HAP-1 (cell line): ENCODE results near the gene CEP44.
"Not testable (repeated sequence)": the region's sequence is repeated elsewhere in the genome, so short reads cannot be mapped to it uniquely, and the experiment has no call there.

Experiments used
- DNase-seq, 2 experiments: peaks; one replicate each; pipeline ENCODE4 v3.0.0-alpha.2; 2016 to 2020; ENCODE audit warnings: low spot score in 2 of 2
- H3K27me3 ChIP-seq: fragments of 250-450 bp; sonication (Bioruptor Pico); 2 replicates; pipeline ENCODE4 v1.5.1; 2020; ENCODE audit warnings: low read depth, mild to moderate bottlenecking, moderate library complexity
- H3K36me3 ChIP-seq: fragments of 250-450 bp; sonication (Bioruptor Pico); replicated peaks from 2 replicates; pipeline ENCODE4 v1.5.1; 2020; ENCODE audit warnings: mild to moderate bottlenecking
- H3K4me1 ChIP-seq: fragments of 250-450 bp; sonication (Bioruptor Pico); 2 replicates; pipeline ENCODE4 v1.5.1; 2020; ENCODE audit warnings: mild to moderate bottlenecking
- H3K4me3 ChIP-seq: fragments of 250-450 bp; sonication (Bioruptor Pico); 2 replicates; pipeline ENCODE4 v1.5.1; 2020; ENCODE audit warnings: mild to moderate bottlenecking, moderate library complexity
- H3K9me3 ChIP-seq: fragments of 250-450 bp; sonication (Bioruptor Pico); 2 replicates; pipeline ENCODE4 v1.5.1; 2020; ENCODE audit warnings: mild to moderate bottlenecking, moderate library complexity
- in situ Hi-C: fragments of 300-500 bp; cut with MboI; formaldehyde crosslinking; loops from 3 replicates; pipeline ENCODE4 v1.14.3; 2020; ENCODE audit warnings: low sequenced_read_pairs, inconsistent platforms, mixed read lengths

Gene CEP44

GRCh38 chr4:174286870-174287269, 3.2 kb downstream of the CEP44 start:
- H3K9me3 ChIP-seq, result no peaks in the 10 kb centered on the region
- H3K4me3 ChIP-seq, result no peak overlapping the region
- no peaks in the 10 kb centered on the region; the same call in 1 of the 2 replicates for H3K36me3 ChIP-seq
- H3K27me3 ChIP-seq, result no peaks in the 10 kb centered on the region
- in situ Hi-C loops, result no loop called here
- peaks cover 8% of the 10 kb centered on the region for H3K4me1 ChIP-seq
- DNase-seq, result no peak

DNA sequence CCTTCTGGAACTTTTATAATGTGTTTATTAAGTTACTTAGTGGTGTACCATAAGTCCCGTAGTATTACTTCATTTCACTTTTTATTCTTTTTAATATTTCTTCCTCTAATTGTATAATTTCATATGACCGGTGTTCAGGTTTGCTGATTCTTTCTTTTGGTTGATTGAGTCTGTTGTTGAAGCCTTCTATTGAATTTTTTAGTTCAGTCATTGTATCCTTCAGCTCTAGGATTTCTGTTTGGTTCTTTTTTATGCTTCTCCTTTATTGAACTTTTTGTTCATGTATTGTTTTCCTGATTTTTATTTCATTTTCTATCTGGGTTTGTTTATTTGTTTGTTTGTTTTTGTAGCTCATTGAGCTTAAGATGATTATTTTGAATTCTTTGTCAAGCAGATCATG, 8.8 kb downstream of the CEP44 start:
- H3K9me3 ChIP-seq, result 0 out of 2 replicates have a peak, but pooled peaks cover 3% of the 10 kb centered on the region
- no peaks in the 10 kb centered on the region; the same call in 1 of the 2 replicates for H3K36me3 ChIP-seq
- in situ Hi-C loops, result no loop called here
- H3K4me3 ChIP-seq, result no peak overlapping the region
- DNase-seq, result no peak
- no peaks in the 10 kb centered on the region for H3K4me1 ChIP-seq
- H3K27me3 ChIP-seq, result no peaks in the 10 kb centered on the region

DNA sequence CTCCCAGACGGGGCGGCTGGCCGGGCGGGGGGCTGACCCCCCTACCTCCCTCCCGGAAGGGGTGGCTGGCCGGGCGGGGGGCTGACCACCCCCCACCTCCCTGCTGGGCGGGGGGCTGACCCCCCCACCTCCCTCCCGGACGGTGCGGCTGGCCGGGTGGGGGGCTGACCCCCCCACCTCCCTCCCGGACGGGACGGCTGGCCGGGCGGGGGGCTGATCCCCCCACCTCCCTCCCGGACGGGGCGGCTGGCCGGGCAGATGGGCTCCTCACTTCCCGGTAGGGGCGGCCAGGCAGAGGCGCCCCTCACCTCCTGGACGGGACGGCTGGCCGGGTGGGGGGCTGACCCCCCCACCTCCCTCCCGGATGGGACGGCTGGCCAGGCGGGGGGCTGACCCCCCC, 10.9 kb downstream of the CEP44 start:
- H3K4me3 ChIP-seq, H3K9me3 ChIP-seq, H3K4me1 ChIP-seq, DNase-seq, H3K27me3 ChIP-seq, H3K36me3 ChIP-seq, in situ Hi-C loops: not testable (repeated sequence)

DNA sequence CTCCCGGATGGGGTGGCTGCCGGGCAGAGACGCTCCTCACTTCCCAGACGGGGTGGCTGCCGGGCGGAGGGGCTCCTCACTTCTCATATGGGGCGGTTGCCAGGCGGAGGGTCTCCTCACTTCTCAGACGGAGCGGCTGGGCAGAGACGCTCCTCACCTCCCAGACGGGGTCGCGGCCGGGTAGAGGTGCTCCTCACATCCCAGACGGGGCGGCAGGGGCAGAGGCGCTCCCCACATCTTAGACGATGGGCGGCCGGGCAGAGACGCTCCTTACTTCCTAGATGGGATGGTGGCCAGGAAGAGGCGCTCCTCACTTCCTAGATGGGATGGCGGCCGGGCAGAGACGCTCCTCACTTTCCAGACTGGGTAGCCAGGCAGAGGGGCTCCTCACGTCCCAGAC, 11.4 kb downstream of the CEP44 start:
- H3K9me3 ChIP-seq, H3K4me1 ChIP-seq, H3K27me3 ChIP-seq, H3K36me3 ChIP-seq, in situ Hi-C loops, DNase-seq, H3K4me3 ChIP-seq: not testable (repeated sequence)

DNA sequence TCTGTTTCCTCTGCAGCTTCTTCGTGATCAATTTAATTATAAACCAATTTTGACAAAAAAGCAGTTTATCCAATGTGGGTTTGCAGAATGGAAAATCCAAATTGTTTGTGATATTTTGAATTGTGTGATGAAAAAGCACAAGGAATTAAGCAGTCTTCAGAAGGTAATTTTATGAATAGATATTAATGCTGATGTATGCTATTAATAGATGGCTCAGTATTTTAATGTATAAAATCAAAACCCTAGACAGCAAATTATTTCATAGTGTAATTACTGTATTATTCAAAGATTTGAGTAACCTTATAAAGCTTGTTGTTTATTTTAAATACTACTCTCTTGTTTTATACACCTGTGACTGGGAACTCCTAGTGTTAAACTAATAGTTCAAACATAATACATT, 20.0 kb downstream of the CEP44 start:
- no peaks in the 10 kb centered on the region for H3K27me3 ChIP-seq
- no peak overlapping the region for H3K4me3 ChIP-seq
- no peak for DNase-seq
- no peaks in the 10 kb centered on the region for H3K4me1 ChIP-seq
- no peaks in the 10 kb centered on the region for H3K9me3 ChIP-seq
- in situ Hi-C loops, result no loop called here
- peaks cover 18% of the 10 kb centered on the region; the same call in 1 of the 2 replicates for H3K36me3 ChIP-seq

DNA sequence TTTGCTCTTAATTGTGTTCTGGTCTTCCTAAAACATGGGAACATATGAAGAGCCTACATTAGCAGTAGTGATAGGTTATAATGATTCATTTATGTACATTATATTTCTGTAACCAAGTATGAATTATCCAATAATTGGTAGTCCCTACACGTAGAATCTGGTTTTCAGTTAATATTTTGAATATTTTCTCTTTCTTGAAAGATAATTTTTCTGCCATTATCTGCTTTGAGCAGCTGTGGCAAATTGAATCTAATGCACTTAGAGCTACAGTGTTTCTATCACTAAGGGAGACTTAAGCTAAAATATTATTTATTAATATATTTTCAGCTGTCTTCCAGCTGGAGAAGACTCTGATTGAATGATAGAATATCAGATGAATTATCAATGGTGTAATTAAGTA, 21.0 kb downstream of the CEP44 start:
- Histone ChIP-seq H3K4me1 (no peaks in the 10 kb centered on the region), H3K9me3 (no peaks in the 10 kb centered on the region), H3K36me3 (peaks cover 20% of the 10 kb centered on the region; the same call in 1 of the 2 replicates), H3K27me3 (no peaks in the 10 kb centered on the region), H3K4me3 (no peak overlapping the region)
- in situ Hi-C loops, result no loop called here
- no peak for DNase-seq

- no peaks in the 10 kb centered on the region for H3K4me1 ChIP-seq
- in situ Hi-C loops, result no loop called here
- H3K36me3 ChIP-seq, result peaks cover 23% of the 10 kb centered on the region
- DNase-seq, result no peak
- H3K4me3 ChIP-seq, result no peak overlapping the region
- H3K27me3 ChIP-seq, result no peaks in the 10 kb centered on the region
- no peaks in the 10 kb centered on the region for H3K9me3 ChIP-seq
Observed at GRCh38 chr4:174305961-174306360, 22.2 kb downstream of the CEP44 start.

DNA sequence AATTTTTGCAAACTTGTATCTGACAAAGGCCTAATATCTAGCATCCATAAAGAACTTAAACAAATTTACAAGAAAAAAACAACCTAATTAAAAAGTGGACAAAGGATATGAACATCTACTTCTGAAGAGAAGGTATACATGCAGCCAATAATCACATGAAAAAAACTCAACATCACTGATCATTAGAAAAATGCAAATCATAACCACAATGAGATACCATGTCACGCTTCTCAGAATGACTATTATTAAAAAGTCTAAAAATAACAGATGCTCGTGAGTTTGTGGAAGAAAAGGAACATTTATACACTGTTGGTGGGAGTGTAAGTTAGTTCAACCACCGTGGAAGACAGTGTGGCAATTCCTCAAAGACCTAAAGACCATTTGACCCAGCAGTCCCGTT, 24.0 kb downstream of the CEP44 start:
- Histone ChIP-seq H3K9me3 (no peaks in the 10 kb centered on the region), H3K27me3 (no peaks in the 10 kb centered on the region), H3K36me3 (peaks cover 25% of the 10 kb centered on the region), H3K4me1 (no peaks in the 10 kb centered on the region), H3K4me3 (no peak overlapping the region)
- no peak for DNase-seq
- in situ Hi-C loops, result no loop called here

DNA sequence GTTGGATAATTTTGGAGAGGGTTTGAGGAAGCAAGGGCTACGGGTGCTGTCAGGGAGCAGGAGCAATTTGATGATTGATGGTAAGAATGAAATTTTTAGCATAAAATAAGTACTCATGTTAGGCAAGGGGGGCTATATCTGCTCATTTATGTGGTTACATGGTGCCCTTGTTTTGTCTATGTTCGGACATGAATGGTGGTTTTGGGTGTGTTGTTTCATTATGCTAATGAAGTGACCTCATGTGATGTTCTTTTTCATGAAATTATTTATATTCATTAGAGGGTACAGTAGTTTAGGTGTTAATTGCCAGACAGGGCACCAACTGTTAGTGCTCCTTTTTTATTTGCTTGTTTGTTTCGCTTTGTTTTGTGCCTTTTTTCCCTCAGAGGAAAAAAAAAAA, 29.3 kb downstream of the CEP44 start:
- Histone ChIP-seq H3K9me3 (no peaks in the 10 kb centered on the region), H3K4me1 (no peaks in the 10 kb centered on the region), H3K36me3 (peaks cover 31% of the 10 kb centered on the region), H3K27me3 (no peaks in the 10 kb centered on the region), H3K4me3 (no peak overlapping the region)
- DNase-seq, result no peak
- in situ Hi-C loops, result no loop called here

- Histone ChIP-seq H3K4me3 (no peak overlapping the region), H3K27me3 (no peaks in the 10 kb centered on the region), H3K9me3 (no peaks in the 10 kb centered on the region), H3K36me3 (peaks cover 31% of the 10 kb centered on the region), H3K4me1 (no peaks in the 10 kb centered on the region)
- DNase-seq, result no peak
- in situ Hi-C loops, result no loop called here
Observed at GRCh38 chr4:174314274-174314673, 30.6 kb downstream of the CEP44 start.

DNA sequence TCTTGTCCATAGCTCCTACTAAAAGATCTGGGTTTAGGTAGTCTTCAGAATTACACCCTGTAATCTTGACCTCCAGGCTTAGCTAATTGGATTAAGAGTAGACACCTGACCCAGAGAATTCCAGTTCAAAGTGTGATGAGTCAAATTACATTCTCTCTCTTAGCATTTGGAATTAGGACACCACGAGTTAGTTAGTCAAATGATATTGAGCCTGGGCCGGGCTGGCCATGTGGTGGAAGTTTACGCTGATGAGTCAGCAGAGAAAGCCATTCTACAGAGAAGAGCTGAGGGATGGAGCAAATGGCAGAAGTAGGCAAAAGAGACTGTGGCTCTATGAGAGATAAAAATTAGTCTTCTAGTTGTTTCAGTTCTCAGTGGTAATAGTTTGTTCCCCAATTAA, 31.1 kb downstream of the CEP44 start:
- no peaks in the 10 kb centered on the region for H3K27me3 ChIP-seq
- no peaks in the 10 kb centered on the region for H3K9me3 ChIP-seq
- no peak overlapping the region for H3K4me3 ChIP-seq
- H3K36me3 ChIP-seq, result peaks cover 26% of the 10 kb centered on the region
- DNase-seq, result no peak
- in situ Hi-C loops, result no loop called here
- no peaks in the 10 kb centered on the region for H3K4me1 ChIP-seq

GRCh38 chr4:174316546-174316945, 32.8 kb downstream of the CEP44 start:
- H3K4me1 ChIP-seq, result no peaks in the 10 kb centered on the region
- in situ Hi-C loops, result no loop called here
- H3K4me3 ChIP-seq, result no peak overlapping the region
- no peaks in the 10 kb centered on the region for H3K27me3 ChIP-seq
- no peaks in the 10 kb centered on the region for H3K9me3 ChIP-seq
- H3K36me3 ChIP-seq, result peaks cover 18% of the 10 kb centered on the region
- no peak for DNase-seq

DNA sequence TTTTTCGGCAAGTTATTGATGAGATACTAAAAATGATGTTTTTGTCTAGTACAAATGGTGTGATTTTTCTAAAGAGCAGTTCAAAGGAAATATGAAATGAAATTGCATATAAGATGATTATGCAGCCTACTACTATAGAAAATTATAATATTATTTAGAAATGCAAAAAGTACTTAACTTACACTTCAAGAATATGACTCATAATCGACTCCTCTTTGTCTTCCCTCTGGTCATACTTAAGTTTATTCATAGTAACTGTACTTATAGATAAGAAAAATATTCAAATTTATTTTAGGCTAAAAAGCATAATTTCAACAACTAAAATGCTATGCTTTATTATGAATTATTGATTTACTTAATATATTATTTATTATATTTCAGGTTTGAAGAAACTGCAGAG, 33.2 kb downstream of the CEP44 start:
- in situ Hi-C loops, result no loop called here
- Histone ChIP-seq H3K27me3 (no peaks in the 10 kb centered on the region), H3K36me3 (peaks cover 15% of the 10 kb centered on the region), H3K4me3 (no peak overlapping the region), H3K4me1 (no peaks in the 10 kb centered on the region), H3K9me3 (no peaks in the 10 kb centered on the region)
- DNase-seq, result no peak

GRCh38 chr4:174317531-174317930, 33.8 kb downstream of the CEP44 start:
- H3K4me1 ChIP-seq, result no peaks in the 10 kb centered on the region
- peaks cover 15% of the 10 kb centered on the region for H3K36me3 ChIP-seq
- in situ Hi-C loops, result no loop called here
- no peaks in the 10 kb centered on the region for H3K9me3 ChIP-seq
- no peak for DNase-seq
- no peak overlapping the region for H3K4me3 ChIP-seq
- no peaks in the 10 kb centered on the region for H3K27me3 ChIP-seq
